ENCODE results near the gene AKR1C2. TPM values are rescaled to one million over a fixed set of nuclear protein-coding genes. Genes with fewer than 3 reads are reported as not detected.
"Not testable (repeated sequence)": the region's sequence is repeated elsewhere in the genome, so short reads cannot be mapped to it uniquely, and the experiment has no call there.

The AKR1C2 gene
- total RNA-seq, 1 donor from 2014 or later = 0.22 TPM

- DNase-seq (ENCODE audit: low spot score) = no peak
- H3K27me3 Mint-ChIP-seq (ENCODE audit: low read depth) = peaks cover 10% of the 10 kb centered on the region
Measured at GRCh38 chr10:5033061-5033778, 29.6 kb upstream of the AKR1C2 start.

DNA sequence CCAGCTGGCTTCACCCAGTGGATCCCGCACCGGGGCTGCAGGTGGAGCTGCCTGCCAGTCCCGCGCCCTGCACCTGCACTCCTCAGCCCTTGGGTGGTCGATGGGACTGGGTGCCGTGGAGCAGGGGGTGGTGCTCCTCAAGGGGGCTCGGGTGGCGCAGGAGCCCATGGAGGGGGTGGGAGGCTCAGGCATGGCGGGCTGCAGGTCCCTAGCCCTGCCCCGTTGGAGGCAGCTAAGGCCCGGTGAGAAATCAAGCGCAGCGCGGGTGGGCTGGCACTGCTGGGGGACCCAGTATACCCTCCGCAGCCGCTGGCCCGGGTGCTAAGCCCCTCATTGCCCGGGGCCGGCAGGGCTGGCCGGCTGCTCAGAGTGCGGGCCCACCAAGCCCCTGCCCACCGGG, 28.8 kb upstream of the AKR1C2 start:
- H3K9me3 Mint-ChIP-seq (ENCODE audit: low read depth) = peaks cover 44% of the 10 kb centered on the region
- not testable (repeated sequence) for H3K4me3 Mint-ChIP-seq (ENCODE audit: unreplicated experiment); DNase-seq (ENCODE audit: low spot score); H3K27ac Mint-ChIP-seq (ENCODE audit: unreplicated experiment); H3K4me1 Mint-ChIP-seq (ENCODE audit: low read depth)
- peaks cover 14% of the 10 kb centered on the region for H3K36me3 Mint-ChIP-seq (ENCODE audit: low read depth)
- peaks cover 10% of the 10 kb centered on the region for H3K27me3 Mint-ChIP-seq (ENCODE audit: low read depth)

More at GRCh38 chr10:5033061-5033778, 29.6 kb upstream of the AKR1C2 start:
- peaks cover 44% of the 10 kb centered on the region for H3K9me3 Mint-ChIP-seq (ENCODE audit: low read depth)
- H3K36me3 Mint-ChIP-seq (ENCODE audit: low read depth) = peaks cover 14% of the 10 kb centered on the region
- peaks cover 6% of the 10 kb centered on the region for H3K4me1 Mint-ChIP-seq (ENCODE audit: low read depth)
- H3K27ac Mint-ChIP-seq (ENCODE audit: unreplicated experiment) = no peak overlapping the region
- H3K4me3 Mint-ChIP-seq (ENCODE audit: unreplicated experiment) = no peak overlapping the region
- TF ChIP-seq CTCF (IDR thresholded peaks at IDR 0.05) = no peak

- peaks cover 49% of the 10 kb centered on the region for H3K9me3 Mint-ChIP-seq (ENCODE audit: low read depth)
- H3K4me1 Mint-ChIP-seq (ENCODE audit: low read depth); DNase-seq (ENCODE audit: low spot score); H3K4me3 Mint-ChIP-seq (ENCODE audit: unreplicated experiment); H3K27ac Mint-ChIP-seq (ENCODE audit: unreplicated experiment): not testable (repeated sequence)
- peaks cover 10% of the 10 kb centered on the region for H3K27me3 Mint-ChIP-seq (ENCODE audit: low read depth)
- peaks cover 14% of the 10 kb centered on the region for H3K36me3 Mint-ChIP-seq (ENCODE audit: low read depth)
Measured at GRCh38 chr10:5031588-5031987, 27.9 kb upstream of the AKR1C2 start.

DNA sequence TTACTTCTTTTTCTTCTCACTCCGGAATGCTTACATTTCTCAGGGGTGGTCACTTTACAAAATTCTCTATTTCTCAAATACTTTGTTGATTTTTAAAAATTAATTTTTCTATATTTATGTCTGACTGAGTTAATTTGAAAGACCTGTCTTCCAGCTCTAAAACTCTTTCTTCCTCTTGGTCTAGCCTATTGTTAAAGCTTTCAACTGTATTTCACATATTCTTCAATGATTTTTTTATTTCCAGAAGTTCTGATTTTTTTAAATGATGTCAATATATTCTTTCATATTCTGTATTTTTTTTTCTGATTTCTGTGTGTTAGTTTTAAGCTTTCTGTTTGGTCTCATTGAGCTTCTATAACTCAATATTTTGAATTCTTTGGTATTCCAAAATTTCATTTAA, 27.3 kb upstream of the AKR1C2 start:
- peaks cover 6% of the 10 kb centered on the region for H3K4me1 Mint-ChIP-seq (ENCODE audit: low read depth)

GRCh38 chr10:5025461-5025881, 21.8 kb upstream of the AKR1C2 start:
- not testable (repeated sequence) for H3K4me1 Mint-ChIP-seq (ENCODE audit: low read depth); H3K27ac Mint-ChIP-seq (ENCODE audit: unreplicated experiment); H3K4me3 Mint-ChIP-seq (ENCODE audit: unreplicated experiment); H3K36me3 Mint-ChIP-seq (ENCODE audit: low read depth); DNase-seq (ENCODE audit: low spot score)
- Mint-ChIP-seq H3K27me3 (ENCODE audit: low read depth) (peaks cover 14% of the 10 kb centered on the region), H3K9me3 (ENCODE audit: low read depth) (peaks cover 25% of the 10 kb centered on the region)

More for the DNA sequence above, 27.3 kb upstream of the AKR1C2 start:
- no peak for TF ChIP-seq CTCF (IDR thresholded peaks at IDR 0.05)
- peaks cover 14% of the 10 kb centered on the region for H3K36me3 Mint-ChIP-seq (ENCODE audit: low read depth)
- H3K27me3 Mint-ChIP-seq (ENCODE audit: low read depth) = peaks cover 11% of the 10 kb centered on the region
- DNase-seq (ENCODE audit: low spot score) = no peak
- H3K9me3 Mint-ChIP-seq (ENCODE audit: low read depth) = peaks cover 53% of the 10 kb centered on the region
- H3K27ac Mint-ChIP-seq (ENCODE audit: unreplicated experiment) = no peak overlapping the region
- H3K4me3 Mint-ChIP-seq (ENCODE audit: unreplicated experiment) = no peak overlapping the region

DNA sequence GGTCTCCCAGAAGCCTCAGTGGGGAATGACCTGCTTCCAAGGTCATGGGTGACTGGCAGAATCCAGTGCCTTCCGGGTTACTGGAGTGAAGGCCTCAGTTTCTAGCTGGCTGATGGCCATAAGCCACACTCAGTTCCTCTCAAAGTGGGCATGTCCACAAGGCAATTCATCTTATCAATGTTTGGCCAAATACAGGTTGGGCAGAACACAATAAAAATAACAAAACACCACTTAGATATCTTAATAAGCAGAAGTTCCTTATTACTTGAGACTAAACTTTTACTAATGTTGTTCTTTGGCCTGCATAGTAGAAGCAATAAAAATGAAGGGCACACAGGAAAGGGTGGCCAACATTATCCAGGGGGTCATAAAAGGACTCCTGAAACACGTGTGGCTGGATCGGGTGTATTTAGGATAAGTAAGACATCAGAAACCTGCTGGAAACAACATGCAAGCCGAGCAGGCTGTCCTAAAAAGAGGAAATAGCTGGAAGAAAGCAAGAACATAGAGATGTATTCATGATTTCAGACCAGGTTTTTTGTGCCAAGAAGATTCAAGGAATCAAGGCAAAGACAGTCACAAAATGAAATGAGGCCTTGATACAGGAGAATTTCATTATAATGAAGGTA, 19.6 kb upstream of the AKR1C2 start:
- Mint-ChIP-seq H3K36me3 (ENCODE audit: low read depth) (no peaks in the 10 kb centered on the region), H3K4me1 (ENCODE audit: low read depth) (peaks cover 9% of the 10 kb centered on the region), H3K27me3 (ENCODE audit: low read depth) (peaks cover 8% of the 10 kb centered on the region), H3K9me3 (ENCODE audit: low read depth) (peaks cover 9% of the 10 kb centered on the region), H3K27ac (ENCODE audit: unreplicated experiment) (no peak overlapping the region), H3K4me3 (ENCODE audit: unreplicated experiment) (no peak overlapping the region)
- DNase-seq (ENCODE audit: low spot score) = no peak
- TF ChIP-seq CTCF (IDR thresholded peaks at IDR 0.05) = no peak

GRCh38 chr10:5021624-5022290, 18.1 kb upstream of the AKR1C2 start:
- H3K27ac Mint-ChIP-seq (ENCODE audit: unreplicated experiment); H3K9me3 Mint-ChIP-seq (ENCODE audit: low read depth); H3K36me3 Mint-ChIP-seq (ENCODE audit: low read depth); H3K27me3 Mint-ChIP-seq (ENCODE audit: low read depth); DNase-seq (ENCODE audit: low spot score); H3K4me3 Mint-ChIP-seq (ENCODE audit: unreplicated experiment): not testable (repeated sequence)
- H3K4me1 Mint-ChIP-seq (ENCODE audit: low read depth) = peaks cover 13% of the 10 kb centered on the region

- not testable (repeated sequence) for DNase-seq (ENCODE audit: low spot score); H3K9me3 Mint-ChIP-seq (ENCODE audit: low read depth); H3K36me3 Mint-ChIP-seq (ENCODE audit: low read depth); H3K27ac Mint-ChIP-seq (ENCODE audit: unreplicated experiment); H3K4me3 Mint-ChIP-seq (ENCODE audit: unreplicated experiment); H3K27me3 Mint-ChIP-seq (ENCODE audit: low read depth)
- H3K4me1 Mint-ChIP-seq (ENCODE audit: low read depth) = peaks cover 13% of the 10 kb centered on the region
Measured at GRCh38 chr10:5019770-5020612, 16.3 kb upstream of the AKR1C2 start.

Measured in chondrocyte (in vitro differentiated cells).